ENCODE results near the gene HLF. TPM values are rescaled to one million over a fixed set of nuclear protein-coding genes. Genes with fewer than 3 reads are reported as not detected.

Gene HLF
- total RNA-seq, 1 experiment from 2014 or later: 1.5 TPM

- TF ChIP-seq CTCF (IDR thresholded peaks at IDR 0.05 in 2 of 3, conservative IDR thresholded peaks at IDR 0.05 in 1 of 3; ENCODE audit: borderline replicate concordance in 1 of 3, insufficient read depth in 1 of 3, low read depth in 2 of 3, low read length in 2 of 3): no peak
Observed at GRCh38 chr17:55284001-55284884, 19.5 kb downstream of the HLF start (continued).

- Histone ChIP-seq H3K36me3 (ENCODE audit: control insufficient read depth in 1 of 2, insufficient read depth in 2 of 2, low read length in 2 of 2) (no peaks in the 10 kb centered on the region), H2AFZ (ENCODE audit: low read depth, low read length, poor library complexity, severe bottlenecking) (no peak overlapping the region), H3K27me3 (ENCODE audit: insufficient read depth, low read length) (no peaks in the 10 kb centered on the region), H3K4me1 (ENCODE audit: control insufficient read depth in 1 of 2, insufficient read depth in 2 of 2, low read length in 2 of 2) (peaks cover 10 to 24% of the 10 kb centered on the region in 2 experiments), H4K20me1 (ENCODE audit: insufficient read depth) (no peaks in the 10 kb centered on the region), H3K4me2 (ENCODE audit: low read length) (no peak overlapping the region), H3K27ac (ENCODE audit: low read depth, low read length) (no peak overlapping the region), H3K79me2 (ENCODE audit: insufficient read depth, low read length) (no peaks in the 10 kb centered on the region), H3K9ac (ENCODE audit: low read length) (no peak overlapping the region), H3K9me3 (ENCODE audit: control insufficient read depth in 1 of 2, insufficient read depth in 1 of 2, low read depth in 1 of 2, low read length in 2 of 2) (no peaks in the 10 kb centered on the region), H3K9me2 (ENCODE audit: insufficient read depth) (no peaks in the 10 kb centered on the region), H3K4me3 (replicated peaks in 1 of 2; ENCODE audit: low read depth in 1 of 2, low read length in 2 of 2) (no peak overlapping the region)
- TF ChIP-seq SRF (IDR thresholded peaks at IDR 0.05; ENCODE audit: low read depth) (no peak), CBX3 (IDR thresholded peaks at IDR 0.05; ENCODE audit: low read depth) (no peak), RAD21 (IDR thresholded peaks at IDR 0.05; ENCODE audit: low read depth) (no peak), CTCF (IDR thresholded peaks at IDR 0.05 in 2 of 3, conservative IDR thresholded peaks at IDR 0.05 in 1 of 3; ENCODE audit: borderline replicate concordance in 1 of 3, insufficient read depth in 1 of 3, low read depth in 2 of 3, low read length in 2 of 3) (no peak), ATF3 (IDR thresholded peaks at IDR 0.05) (no peak), EZH2 (IDR thresholded peaks at IDR 0.05) (no peak), TCF7L2 (IDR thresholded peaks at IDR 0.05; ENCODE audit: borderline replicate concordance, extremely low read depth, insufficient read depth, insufficient read length) (no peak), ELF1 (IDR thresholded peaks at IDR 0.05; ENCODE audit: borderline replicate concordance, low read depth) (no peak), SIN3A (IDR thresholded peaks at IDR 0.05; ENCODE audit: low read depth) (no peak), CEBPB (IDR thresholded peaks at IDR 0.05; ENCODE audit: low read depth) (no peak), REST (IDR thresholded peaks at IDR 0.05; ENCODE audit: low read depth) (no peak), MAX (IDR thresholded peaks at IDR 0.05) (no peak), SP1 (IDR thresholded peaks at IDR 0.05; ENCODE audit: low read depth) (no peak), ZFX (IDR thresholded peaks at IDR 0.05) (no peak)
- ChIA-PET RAD21 (ENCODE audit: low non-redundant PET in 1 of 2, low total read pairs in 2 of 2, uncharacterized antibody in 2 of 2, unreplicated experiment in 2 of 2) (no interaction called here), POLR2A (no interaction called here), CTCF (interaction anchor here (1.0 kb wide), 1 partner anchor 11 kb away, joined by 3 read pairs; no protein-coding TSS in a partner anchor)
- BruUV-seq (replicated peaks): no TSS peak
- intact Hi-C loops (cut with micrococcal nuclease): no loop called here
- DNase-seq (ENCODE audit: low read depth, low spot score) (no peak), ATAC-seq (no peak)
Observed at GRCh38 chr17:55284944-55285339, 20.2 kb downstream of the HLF start.

Data from HCT116 (cell line).